ENCODE measurements around the gene RBM48.

DNA sequence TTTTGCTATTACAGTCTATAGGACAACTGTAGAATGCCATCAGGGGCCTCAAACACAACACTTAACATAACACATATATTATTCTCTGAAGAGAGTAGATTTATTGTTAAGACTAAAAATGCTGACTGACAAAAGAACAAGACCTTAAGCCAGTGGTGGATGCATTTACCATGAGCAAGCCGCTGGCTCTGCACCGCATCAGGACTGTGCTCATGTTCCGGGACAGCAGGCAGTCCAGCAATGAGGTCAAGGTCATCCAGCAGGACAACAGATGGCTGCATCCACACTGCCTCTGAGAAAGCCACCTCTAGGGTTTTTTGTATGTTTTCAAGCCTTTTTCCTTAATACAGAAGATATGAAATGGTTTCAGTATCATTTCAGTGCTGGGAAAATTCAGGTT lies 24.0 kb upstream of the RBM48 start:
- TF ChIP-seq POLR2A (IDR thresholded peaks at IDR 0.05; ENCODE audit: low read depth, low read length) (no peak), POLR2AphosphoS5 (IDR thresholded peaks at IDR 0.05; ENCODE audit: insufficient read depth, low read depth, low read length) (no peak), CTCF (IDR thresholded peaks at IDR 0.05; ENCODE audit: extremely low read depth in 1 of 2, insufficient read depth in 1 of 2, low read depth in 1 of 2, low read length in 2 of 2) (no peak)
- TF ChIP-seq, protein P1, sequence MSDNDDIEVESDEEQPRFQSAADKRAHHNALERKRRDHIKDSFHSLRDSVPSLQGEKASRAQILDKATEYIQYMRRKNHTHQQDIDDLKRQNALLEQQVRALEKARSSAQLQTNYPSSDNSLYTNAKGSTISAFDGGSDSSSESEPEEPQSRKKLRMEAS (IDR thresholded peaks at IDR 0.05; ENCODE audit: insufficient read depth, insufficient read length): no peak
